Measurements from ENCODE around the gene MARCHF3.

DNA sequence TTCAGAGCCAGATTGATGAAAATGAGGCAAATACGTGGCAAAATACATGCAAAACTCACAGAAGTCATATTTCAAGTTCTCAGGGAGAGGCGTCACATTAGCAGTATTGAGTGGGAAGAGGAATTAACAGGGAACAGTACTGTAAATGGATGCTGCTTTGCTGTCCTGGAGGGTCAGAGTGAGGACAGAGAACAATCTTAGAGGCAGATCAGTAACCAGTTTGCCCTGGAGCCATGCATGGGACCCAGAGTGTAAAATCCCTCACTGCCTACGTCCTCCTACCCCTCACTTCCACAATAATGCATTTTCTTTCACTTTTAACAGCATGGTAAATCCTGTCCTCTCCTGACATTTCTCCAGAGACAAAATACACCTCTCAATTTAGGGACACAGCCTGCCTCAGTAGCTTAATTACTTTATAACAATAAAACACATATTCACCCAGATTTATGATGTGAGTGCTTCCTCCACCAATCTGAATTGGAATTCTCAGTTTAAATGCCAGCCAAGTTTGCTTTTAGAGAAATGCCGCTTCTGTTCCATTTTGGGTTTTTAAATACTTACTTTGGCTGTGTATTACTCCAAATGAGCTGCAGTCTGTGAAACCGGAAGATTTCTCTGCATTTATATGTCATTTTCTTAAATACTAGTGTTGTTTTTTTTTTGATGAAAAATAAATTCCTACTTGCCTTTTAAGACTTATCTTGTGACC is 183.5 kb downstream of the MARCHF3 start:
- TF ChIP-seq, protein P1, sequence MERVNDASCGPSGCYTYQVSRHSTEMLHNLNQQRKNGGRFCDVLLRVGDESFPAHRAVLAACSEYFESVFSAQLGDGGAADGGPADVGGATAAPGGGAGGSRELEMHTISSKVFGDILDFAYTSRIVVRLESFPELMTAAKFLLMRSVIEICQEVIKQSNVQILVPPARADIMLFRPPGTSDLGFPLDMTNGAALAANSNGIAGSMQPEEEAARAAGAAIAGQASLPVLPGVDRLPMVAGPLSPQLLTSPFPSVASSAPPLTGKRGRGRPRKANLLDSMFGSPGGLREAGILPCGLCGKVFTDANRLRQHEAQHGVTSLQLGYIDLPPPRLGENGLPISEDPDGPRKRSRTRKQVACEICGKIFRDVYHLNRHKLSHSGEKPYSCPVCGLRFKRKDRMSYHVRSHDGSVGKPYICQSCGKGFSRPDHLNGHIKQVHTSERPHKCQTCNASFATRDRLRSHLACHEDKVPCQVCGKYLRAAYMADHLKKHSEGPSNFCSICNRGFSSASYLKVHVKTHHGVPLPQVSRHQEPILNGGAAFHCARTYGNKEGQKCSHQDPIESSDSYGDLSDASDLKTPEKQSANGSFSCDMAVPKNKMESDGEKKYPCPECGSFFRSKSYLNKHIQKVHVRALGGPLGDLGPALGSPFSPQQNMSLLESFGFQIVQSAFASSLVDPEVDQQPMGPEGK (CRISPR knock-in tag; IDR thresholded peaks at IDR 0.05; ENCODE audit: borderline replicate concordance), result no peak
- TF ChIP-seq, protein P2, sequence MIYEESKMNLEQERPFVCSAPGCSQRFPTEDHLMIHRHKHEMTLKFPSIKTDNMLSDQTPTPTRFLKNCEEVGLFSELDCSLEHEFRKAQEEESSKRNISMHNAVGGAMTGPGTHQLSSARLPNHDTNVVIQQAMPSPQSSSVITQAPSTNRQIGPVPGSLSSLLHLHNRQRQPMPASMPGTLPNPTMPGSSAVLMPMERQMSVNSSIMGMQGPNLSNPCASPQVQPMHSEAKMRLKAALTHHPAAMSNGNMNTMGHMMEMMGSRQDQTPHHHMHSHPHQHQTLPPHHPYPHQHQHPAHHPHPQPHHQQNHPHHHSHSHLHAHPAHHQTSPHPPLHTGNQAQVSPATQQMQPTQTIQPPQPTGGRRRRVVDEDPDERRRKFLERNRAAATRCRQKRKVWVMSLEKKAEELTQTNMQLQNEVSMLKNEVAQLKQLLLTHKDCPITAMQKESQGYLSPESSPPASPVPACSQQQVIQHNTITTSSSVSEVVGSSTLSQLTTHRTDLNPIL (CRISPR knock-in tag; IDR thresholded peaks at IDR 0.05; ENCODE audit: low read depth), result no peak
- TF ChIP-seq, protein P3, sequence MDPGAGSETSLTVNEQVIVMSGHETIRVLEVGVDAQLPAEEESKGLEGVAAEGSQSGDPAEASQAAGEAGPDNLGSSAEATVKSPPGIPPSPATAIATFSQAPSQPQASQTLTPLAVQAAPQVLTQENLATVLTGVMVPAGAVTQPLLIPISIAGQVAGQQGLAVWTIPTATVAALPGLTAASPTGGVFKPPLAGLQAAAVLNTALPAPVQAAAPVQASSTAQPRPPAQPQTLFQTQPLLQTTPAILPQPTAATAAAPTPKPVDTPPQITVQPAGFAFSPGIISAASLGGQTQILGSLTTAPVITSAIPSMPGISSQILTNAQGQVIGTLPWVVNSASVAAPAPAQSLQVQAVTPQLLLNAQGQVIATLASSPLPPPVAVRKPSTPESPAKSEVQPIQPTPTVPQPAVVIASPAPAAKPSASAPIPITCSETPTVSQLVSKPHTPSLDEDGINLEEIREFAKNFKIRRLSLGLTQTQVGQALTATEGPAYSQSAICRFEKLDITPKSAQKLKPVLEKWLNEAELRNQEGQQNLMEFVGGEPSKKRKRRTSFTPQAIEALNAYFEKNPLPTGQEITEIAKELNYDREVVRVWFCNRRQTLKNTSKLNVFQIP (CRISPR knock-in tag; IDR thresholded peaks at IDR 0.05; ENCODE audit: borderline replicate concordance, low read depth), result no peak
- TF ChIP-seq ARNTL (CRISPR knock-in tag; IDR thresholded peaks at IDR 0.05; ENCODE audit: borderline replicate concordance, low read depth), result no peak
- TF ChIP-seq RARB (CRISPR knock-in tag; IDR thresholded peaks at IDR 0.05), result no peak
- no peak for TF ChIP-seq OSR1 (CRISPR knock-in tag; IDR thresholded peaks at IDR 0.05)
- TF ChIP-seq ZFP30 (CRISPR knock-in tag; IDR thresholded peaks at IDR 0.05), result no peak
- no peak for TF ChIP-seq ZFP3 (CRISPR knock-in tag; IDR thresholded peaks at IDR 0.05)
- no peak for TF ChIP-seq ESRRG (CRISPR knock-in tag; IDR thresholded peaks at IDR 0.05)
- no peak for TF ChIP-seq CSDC2 (CRISPR knock-in tag; IDR thresholded peaks at IDR 0.05)
